ENCODE data around the gene XPA. TPM values are rescaled to one million over a fixed set of nuclear protein-coding genes. Genes with fewer than 3 reads are reported as not detected.

The XPA gene
- total and polyA plus RNA-seq, 4 donors, result 6.6 to 19.6 (median 6.8) TPM

- DNase-seq (ENCODE audit: low spot score), result no peak
- TF ChIP-seq ATF3 (IDR thresholded peaks at IDR 0.05) (no peak), HNF4A (conservative IDR thresholded peaks at IDR 0.05) (no peak), JUND (IDR thresholded peaks at IDR 0.05) (no peak), ZBTB33 (IDR thresholded peaks at IDR 0.05) (no peak), TAF1 (conservative IDR thresholded peaks at IDR 0.05) (no peak), RXRA (IDR thresholded peaks at IDR 0.05) (no peak), MAX (IDR thresholded peaks at IDR 0.05) (no peak), CTCF (IDR thresholded peaks at IDR 0.05; ENCODE audit: low read depth, low read length, missing input control) (no peak), RAD21 (IDR thresholded peaks at IDR 0.05) (no peak), NR2F2 (IDR thresholded peaks at IDR 0.05) (no peak), EGR1 (IDR thresholded peaks at IDR 0.05; ENCODE audit: low read depth in 2 of 2) (no peak), FOXA1 (IDR thresholded peaks at IDR 0.05) (no peak), YY1 (IDR thresholded peaks at IDR 0.05) (no peak), REST (IDR thresholded peaks at IDR 0.05) (no peak), HNF4G (IDR thresholded peaks at IDR 0.05) (no peak), GABPA (IDR thresholded peaks at IDR 0.05 in 1 of 2, conservative IDR thresholded peaks at IDR 0.05 in 1 of 2) (no peak)
- 95% methylated on average over 7 of the region's 7 CpGs for WGBS
- Histone ChIP-seq H3K36me3 (ENCODE audit: control insufficient read depth in 4 of 4, insufficient read depth in 3 of 4, low read depth in 1 of 4, low read length in 3 of 4) (no peaks in the 10 kb centered on the region), H3K27me3 (ENCODE audit: control insufficient read depth in 4 of 4, insufficient read depth in 4 of 4, low read length in 3 of 4) (no peaks in the 10 kb centered on the region), H3K9me3 (ENCODE audit: control insufficient read depth in 4 of 4, low read length in 3 of 4) (no peaks in the 10 kb centered on the region), H3K4me3 (ENCODE audit: low read depth in 1 of 3, low read length in 3 of 3) (no peak overlapping the region), H3K27ac (ENCODE audit: low read depth in 1 of 2, low read length in 2 of 2) (no peak overlapping the region), H3K4me1 (ENCODE audit: control insufficient read depth in 4 of 4, insufficient read depth in 4 of 4, low read length in 3 of 4) (no peaks in the 10 kb centered on the region), H3K9ac (ENCODE audit: low read depth in 1 of 2, low read length in 2 of 2) (no peak overlapping the region)
Measured at GRCh38 chr9:97735070-97735600, 38.0 kb upstream of the XPA start.

GRCh38 chr9:97726716-97727115, 29.6 kb upstream of the XPA start:
- no peak overlapping the region for H3K27ac ChIP-seq (ENCODE audit: low read depth in 1 of 2, low read length in 2 of 2)
- H3K9me3 ChIP-seq (ENCODE audit: control insufficient read depth in 4 of 4, low read length in 3 of 4), result no peaks in the 10 kb centered on the region
- 88% methylated on average over 5 of the region's 5 CpGs for WGBS
- H3K36me3 ChIP-seq (ENCODE audit: control insufficient read depth in 4 of 4, insufficient read depth in 3 of 4, low read depth in 1 of 4, low read length in 3 of 4), result no peaks in the 10 kb centered on the region
- DNase-seq (ENCODE audit: low spot score), result no peak
- H3K4me3 ChIP-seq (ENCODE audit: low read depth in 1 of 3, low read length in 3 of 3), result no peak overlapping the region
- no peaks in the 10 kb centered on the region for H3K27me3 ChIP-seq (ENCODE audit: control insufficient read depth in 4 of 4, insufficient read depth in 4 of 4, low read length in 3 of 4)
- H3K9ac ChIP-seq (ENCODE audit: low read depth in 1 of 2, low read length in 2 of 2), result no peak overlapping the region
- H3K4me1 ChIP-seq (ENCODE audit: control insufficient read depth in 4 of 4, insufficient read depth in 4 of 4, low read length in 3 of 4), result no peaks in the 10 kb centered on the region
- TF ChIP-seq JUND (IDR thresholded peaks at IDR 0.05), result no peak
- TF ChIP-seq FOXA2 (IDR thresholded peaks at IDR 0.05), result no peak
- TF ChIP-seq TAF1 (conservative IDR thresholded peaks at IDR 0.05), result no peak
- no peak for TF ChIP-seq GABPA (IDR thresholded peaks at IDR 0.05 in 1 of 2, conservative IDR thresholded peaks at IDR 0.05 in 1 of 2)
- no peak for TF ChIP-seq REST (IDR thresholded peaks at IDR 0.05)
- no peak for TF ChIP-seq NR2F2 (IDR thresholded peaks at IDR 0.05)
- no peak for TF ChIP-seq MAX (IDR thresholded peaks at IDR 0.05)
- TF ChIP-seq RXRA (IDR thresholded peaks at IDR 0.05), result no peak
